Astrocyte of the cerebellum (primary cell): ENCODE results near the gene KLHL20.
"Not testable (repeated sequence)": the region's sequence is repeated elsewhere in the genome, so short reads cannot be mapped to it uniquely, and the experiment has no call there.

Experiments used
- DNase-seq: peaks from one replicate; pipeline ENCODE4 v3.0.0-alpha.2; 2011; ENCODE audit warnings: low read depth
- H3K4me3 ChIP-seq: 2 replicates; pipeline ENCODE4 v1.5.1; 2011; ENCODE audit warnings: mild to moderate bottlenecking, low read depth, low read length, moderate library complexity
- CTCF ChIP-seq: IDR thresholded peaks from 2 replicates; pipeline ENCODE4 v1.5.1; 2012; ENCODE audit warnings: low read length, low read depth, moderate library complexity, mild to moderate bottlenecking; ENCODE audit errors: missing control alignments
- in situ Hi-C: cut with HindIII; loops from 2 replicates; pipeline ENCODE4 v1.10.0; 2017; ENCODE audit warnings: low sequenced_read_pairs

Gene KLHL20

GRCh38 chr1:173802961-173803360, 88.2 kb downstream of the KLHL20 start:
- H3K4me3 ChIP-seq = no peak overlapping the region
- in situ Hi-C loops = no loop called here
- no peak for TF ChIP-seq CTCF
- no peak for DNase-seq

- in situ Hi-C loops, H3K4me3 ChIP-seq, DNase-seq: not testable (repeated sequence)
Observed at GRCh38 chr1:173813654-173814053, 98.9 kb downstream of the KLHL20 start.

GRCh38 chr1:173818459-173818858, 103.7 kb downstream of the KLHL20 start:
- no peak overlapping the region for H3K4me3 ChIP-seq
- TF ChIP-seq CTCF = no peak
- in situ Hi-C loops = no loop called here
- DNase-seq = no peak

- no peak for DNase-seq
- no peak for TF ChIP-seq CTCF
- in situ Hi-C loops = no loop called here
- H3K4me3 ChIP-seq = no peak overlapping the region
Observed at GRCh38 chr1:173821680-173822079, 106.9 kb downstream of the KLHL20 start.

GRCh38 chr1:173823781-173824314, 109.1 kb downstream of the KLHL20 start:
- in situ Hi-C loops = no loop called here
- DNase-seq = no peak
- no peak for TF ChIP-seq CTCF
- H3K4me3 ChIP-seq = peak overlapping the region; percentile 82

- no peak for TF ChIP-seq CTCF
- peak; percentile 99 for DNase-seq
- peak within 1 kb of the TSS; percentile 82 for H3K4me3 ChIP-seq
- in situ Hi-C loops = no loop called here
Observed at GRCh38 chr1:173824315-173825081, 109.7 kb downstream of the KLHL20 start, which contains the start of the genes CENPL and DARS2. TSS of gene CENPL (minus strand) at chr1:173824883. CDS start at chr1:173811299, 13,584 bp downstream. TSS of gene DARS2 (plus strand) at chr1:173824673. CDS start at chr1:173825230, 557 bp downstream.

GRCh38 chr1:173827611-173828010, 112.8 kb downstream of the KLHL20 start:
- H3K4me3 ChIP-seq = no peak overlapping the region
- no peak for DNase-seq
- no peak for TF ChIP-seq CTCF
- in situ Hi-C loops = no loop called here
